Activated CD4-positive, alpha-beta memory T cell treated with anti-CD3 and anti-CD28 coated beads, Interleukin-2, amount 10 ng/mL, durations not matched to agents 7 days and 5 days (primary cell): ENCODE measurements around the gene PRR23E. TPM values are rescaled to one million over a fixed set of nuclear protein-coding genes. Genes with fewer than 3 reads are reported as not detected.

Source experiments
- CTCF ChIA-PET: fragments of 350-600 bp; sonication (Branson Sonifier 250); formaldehyde crosslinking; loops from one replicate; lab custom pipeline; 2021; ENCODE audit warnings: antibody characterized with exemption, inconsistent platforms; lab: Charles Lee
- POLR2A ChIA-PET: fragments of 350-600 bp; sonication (Branson Sonifier 250); formaldehyde crosslinking; loops from one replicate; lab custom pipeline; 2021; ENCODE audit warnings: antibody characterized with exemption; lab: Charles Lee
- DNase-seq: peaks from one replicate; pipeline ENCODE4 v3.0.0-alpha.2; 2020
- H3K27ac Mint-ChIP-seq: one replicate; pipeline ENCODE4 v1.8.0; 2021; ENCODE audit warnings: mild to moderate bottlenecking, mixed read lengths
- H3K27me3 Mint-ChIP-seq: one replicate; pipeline ENCODE4 v1.8.0; 2021; ENCODE audit warnings: mixed read lengths
- H3K36me3 Mint-ChIP-seq: one replicate; pipeline ENCODE4 v1.8.0; 2021; ENCODE audit warnings: low read depth, mixed read lengths
- H3K4me1 Mint-ChIP-seq: one replicate; pipeline ENCODE4 v1.8.0; 2021; ENCODE audit warnings: mixed read lengths
- H3K4me3 Mint-ChIP-seq: one replicate; pipeline ENCODE4 v1.8.0; 2021; ENCODE audit warnings: mild to moderate bottlenecking, mixed read lengths
- H3K9me3 Mint-ChIP-seq: one replicate; pipeline ENCODE4 v1.8.0; 2021; ENCODE audit warnings: mixed read lengths
- total RNA-seq, 2 experiments: library from RNA; stranded (reverse); gene quantifications; one replicate each; pipeline ENCODE4 v1.2.3, GENCODE V29; 2021

The PRR23E gene
- total RNA-seq, 2 experiments from 2014 or later: not detected

GRCh38 chr3:127157171-127157828 is 35.6 kb upstream of the PRR23E start:
- Mint-ChIP-seq H3K4me1 (no peaks in the 10 kb centered on the region), H3K27ac (no peak overlapping the region), H3K9me3 (no peaks in the 10 kb centered on the region), H3K4me3 (no peak overlapping the region), H3K27me3 (no peaks in the 10 kb centered on the region), H3K36me3 (no peaks in the 10 kb centered on the region)
- DNase-seq: no peak
- ChIA-PET CTCF (no interaction called here), POLR2A (no interaction called here)

GRCh38 chr3:127158614-127159229 is 34.2 kb upstream of the PRR23E start:
- no peak for DNase-seq
- Mint-ChIP-seq H3K4me1 (no peaks in the 10 kb centered on the region), H3K4me3 (no peak overlapping the region), H3K27ac (no peak overlapping the region), H3K27me3 (no peaks in the 10 kb centered on the region), H3K9me3 (no peaks in the 10 kb centered on the region), H3K36me3 (no peaks in the 10 kb centered on the region)
- CTCF ChIA-PET: no interaction called here
- POLR2A ChIA-PET: no interaction called here

DNA sequence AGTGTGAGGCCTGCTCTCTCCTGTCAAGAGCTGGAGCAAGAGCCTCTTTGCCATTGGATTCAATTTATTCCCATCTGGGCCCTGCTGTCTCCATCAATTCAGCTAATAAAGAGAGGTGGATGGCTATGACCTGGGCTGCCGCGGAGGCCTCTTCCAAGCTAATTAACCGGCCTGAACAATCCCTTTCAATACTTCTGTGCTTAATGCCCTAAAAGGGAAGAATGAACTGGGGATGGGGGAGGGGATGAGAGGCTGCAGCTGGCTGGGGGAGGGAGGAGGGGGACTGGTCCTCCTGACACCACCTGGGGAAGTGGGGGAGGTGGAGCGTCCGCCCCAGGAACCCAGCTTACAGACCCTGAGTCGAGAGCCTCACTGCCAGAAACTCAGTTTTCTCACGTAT is 33.4 kb upstream of the PRR23E start:
- Mint-ChIP-seq H3K27ac (no peak overlapping the region), H3K9me3 (no peaks in the 10 kb centered on the region), H3K27me3 (no peaks in the 10 kb centered on the region)

DNA sequence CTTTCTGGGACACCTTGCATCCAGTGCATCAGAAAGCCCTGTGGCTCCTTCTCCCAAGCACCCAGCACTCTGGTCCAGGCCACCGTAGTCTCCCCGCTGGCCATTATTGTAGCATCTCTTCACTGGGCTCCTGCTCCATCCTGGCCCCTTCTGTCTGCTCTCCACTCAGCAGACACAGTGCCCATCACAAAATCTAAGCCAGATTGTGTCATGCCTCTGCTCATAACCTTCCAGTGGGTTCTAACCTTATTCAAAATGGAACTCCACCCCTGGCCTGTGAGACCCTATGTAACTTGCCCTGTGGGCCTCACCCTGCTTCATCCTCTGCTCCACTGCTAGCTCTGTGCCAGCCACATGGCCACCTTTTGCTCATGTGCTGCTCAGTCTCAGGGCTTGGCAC is 31.7 kb upstream of the PRR23E start:
- H3K27me3 Mint-ChIP-seq: no peaks in the 10 kb centered on the region
- H3K9me3 Mint-ChIP-seq: no peaks in the 10 kb centered on the region

More for the DNA sequence above, 33.4 kb upstream of the PRR23E start:
- Mint-ChIP-seq H3K4me3 (no peak overlapping the region), H3K36me3 (no peaks in the 10 kb centered on the region), H3K4me1 (no peaks in the 10 kb centered on the region)
- ChIA-PET POLR2A (no interaction called here), CTCF (no interaction called here)
- DNase-seq: no peak

GRCh38 chr3:127161973-127162579 is 30.9 kb upstream of the PRR23E start:
- no peaks in the 10 kb centered on the region for H3K27me3 Mint-ChIP-seq
- no peak overlapping the region for H3K4me3 Mint-ChIP-seq
- no peaks in the 10 kb centered on the region for H3K4me1 Mint-ChIP-seq
- no peak overlapping the region for H3K27ac Mint-ChIP-seq
- ChIA-PET POLR2A (no interaction called here), CTCF (no interaction called here)
- no peaks in the 10 kb centered on the region for H3K36me3 Mint-ChIP-seq
- H3K9me3 Mint-ChIP-seq: no peaks in the 10 kb centered on the region
- no peak for DNase-seq

More for the DNA sequence above, 31.7 kb upstream of the PRR23E start:
- POLR2A ChIA-PET: no interaction called here
- no peak for DNase-seq
- CTCF ChIA-PET: no interaction called here
- Mint-ChIP-seq H3K27ac (no peak overlapping the region), H3K4me1 (no peaks in the 10 kb centered on the region), H3K36me3 (no peaks in the 10 kb centered on the region), H3K4me3 (no peak overlapping the region)

- no peak for DNase-seq
- no peaks in the 10 kb centered on the region for H3K27me3 Mint-ChIP-seq
- no peaks in the 10 kb centered on the region for H3K36me3 Mint-ChIP-seq
- no peak overlapping the region for H3K4me3 Mint-ChIP-seq
- no peak overlapping the region for H3K27ac Mint-ChIP-seq
- H3K9me3 Mint-ChIP-seq: no peaks in the 10 kb centered on the region
- CTCF ChIA-PET: no interaction called here
- POLR2A ChIA-PET: no interaction called here
- H3K4me1 Mint-ChIP-seq: no peaks in the 10 kb centered on the region
Observed at GRCh38 chr3:127162947-127163645, 29.8 kb upstream of the PRR23E start.

DNA sequence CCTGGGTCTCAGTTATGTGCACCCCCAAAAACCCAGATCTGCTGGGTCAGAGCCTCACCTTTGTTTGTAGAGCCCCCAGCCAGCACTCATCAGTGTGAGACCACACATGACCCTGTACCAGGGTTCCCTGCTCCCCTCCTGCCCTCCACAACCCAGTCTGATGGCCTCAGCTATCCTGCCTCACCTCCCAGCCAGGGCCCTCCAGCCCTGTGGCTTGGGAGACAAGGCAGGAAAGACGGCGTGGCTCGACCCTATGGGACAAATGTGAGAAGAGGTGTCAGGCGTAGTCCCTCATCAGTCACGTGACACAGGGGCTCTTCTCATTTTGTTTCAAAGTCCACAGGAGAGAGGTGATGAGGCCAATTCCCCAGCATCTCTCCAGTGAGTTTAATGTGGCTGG is 28.3 kb upstream of the PRR23E start:
- Mint-ChIP-seq H3K9me3 (no peaks in the 10 kb centered on the region), H3K4me3 (no peak overlapping the region), H3K4me1 (no peaks in the 10 kb centered on the region), H3K27me3 (no peaks in the 10 kb centered on the region), H3K36me3 (no peaks in the 10 kb centered on the region), H3K27ac (no peak overlapping the region)
- no peak for DNase-seq
- ChIA-PET POLR2A (no interaction called here), CTCF (no interaction called here)

GRCh38 chr3:127165036-127165435 is 27.9 kb upstream of the PRR23E start:
- POLR2A ChIA-PET: no interaction called here
- no peaks in the 10 kb centered on the region for H3K27me3 Mint-ChIP-seq
- no peaks in the 10 kb centered on the region for H3K4me1 Mint-ChIP-seq
- H3K9me3 Mint-ChIP-seq: no peaks in the 10 kb centered on the region
- DNase-seq: no peak
- H3K36me3 Mint-ChIP-seq: no peaks in the 10 kb centered on the region
- no peak overlapping the region for H3K27ac Mint-ChIP-seq
- CTCF ChIA-PET: no interaction called here
- H3K4me3 Mint-ChIP-seq: no peak overlapping the region

DNA sequence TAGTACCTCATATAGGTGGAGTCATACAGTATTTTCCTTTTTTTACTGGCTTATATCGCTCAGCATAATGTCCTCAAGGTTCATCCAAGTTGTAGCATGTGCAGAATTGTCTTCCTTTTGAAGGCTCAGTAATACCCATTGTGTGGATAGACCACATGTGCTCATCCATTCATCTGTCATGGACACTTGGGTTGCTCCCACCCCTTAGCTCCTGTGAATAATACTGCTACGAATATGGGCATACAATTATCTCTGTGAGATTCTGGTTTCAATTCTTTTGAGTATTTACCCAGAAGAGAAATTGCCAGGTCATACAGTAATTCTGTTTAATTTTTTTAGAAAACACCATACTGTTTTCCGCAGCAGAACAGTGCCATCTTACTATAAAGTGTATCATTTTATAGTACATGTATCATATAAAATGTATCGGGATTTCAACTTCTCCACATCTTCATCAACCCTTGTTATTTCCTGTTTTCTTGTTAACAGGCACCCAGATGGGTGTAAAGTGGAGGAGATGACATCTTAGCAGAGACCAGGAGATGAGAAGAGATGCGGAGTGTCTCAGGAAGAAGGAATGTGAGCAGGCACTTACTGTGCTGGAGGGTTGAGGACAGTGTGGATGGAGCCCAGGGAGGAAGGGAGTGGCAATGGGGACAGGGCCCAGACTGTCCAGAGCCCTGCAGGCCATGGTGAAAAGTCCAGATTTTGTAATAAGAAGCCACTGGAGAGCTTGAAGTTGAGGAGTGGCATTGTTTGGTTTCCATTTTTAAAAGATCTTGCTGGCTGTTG is 27.0 kb upstream of the PRR23E start:
- Mint-ChIP-seq H3K27ac (no peak overlapping the region), H3K9me3 (no peaks in the 10 kb centered on the region), H3K27me3 (no peaks in the 10 kb centered on the region), H3K4me3 (no peak overlapping the region), H3K36me3 (no peaks in the 10 kb centered on the region), H3K4me1 (no peaks in the 10 kb centered on the region)
- ChIA-PET POLR2A (no interaction called here), CTCF (no interaction called here)
- no peak for DNase-seq

DNA sequence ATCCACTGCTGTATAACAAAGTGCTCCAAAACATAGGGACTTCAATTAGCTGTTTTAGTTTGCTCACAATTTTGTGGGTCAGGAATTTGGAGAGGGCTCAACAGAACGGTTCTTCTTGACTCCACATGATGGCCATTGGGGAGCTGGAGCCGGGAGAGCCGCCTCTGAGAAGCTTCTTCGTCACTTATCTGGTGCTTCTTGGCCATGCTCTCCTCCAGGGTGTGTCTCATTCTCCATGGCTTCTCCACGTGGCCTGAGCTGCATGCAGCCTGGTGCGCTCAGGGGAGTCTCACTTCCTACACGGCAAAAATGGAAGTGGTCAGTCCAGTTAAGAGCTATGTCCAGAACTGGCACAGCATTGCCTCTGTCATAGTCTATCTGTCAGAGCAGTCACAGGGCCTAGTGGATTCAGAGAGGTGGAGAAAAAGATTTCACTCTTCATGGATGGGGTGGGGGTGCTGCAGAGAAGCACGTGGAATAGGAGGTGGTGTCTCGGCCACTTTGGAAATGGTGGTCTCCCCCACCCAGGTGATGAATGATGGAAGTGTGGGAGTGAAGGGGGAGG is 26.3 kb upstream of the PRR23E start:
- no peaks in the 10 kb centered on the region for H3K4me1 Mint-ChIP-seq
- no peak overlapping the region for H3K4me3 Mint-ChIP-seq
- H3K36me3 Mint-ChIP-seq: no peaks in the 10 kb centered on the region
- H3K9me3 Mint-ChIP-seq: no peaks in the 10 kb centered on the region
- H3K27ac Mint-ChIP-seq: no peak overlapping the region
- CTCF ChIA-PET: no interaction called here
- POLR2A ChIA-PET: no interaction called here
- H3K27me3 Mint-ChIP-seq: no peaks in the 10 kb centered on the region
- no peak for DNase-seq

- DNase-seq: no peak
- Mint-ChIP-seq H3K27me3 (peaks cover 2% of the 10 kb centered on the region), H3K27ac (no peak overlapping the region)
Observed at GRCh38 chr3:127167315-127168043, 25.5 kb upstream of the PRR23E start.

GRCh38 chr3:127168271-127168670 is 24.7 kb upstream of the PRR23E start:
- H3K27me3 Mint-ChIP-seq: peaks cover 3% of the 10 kb centered on the region
- CTCF ChIA-PET: no interaction called here
- H3K4me3 Mint-ChIP-seq: no peak overlapping the region
- no peaks in the 10 kb centered on the region for H3K36me3 Mint-ChIP-seq
- POLR2A ChIA-PET: no interaction called here
- no peak overlapping the region for H3K27ac Mint-ChIP-seq
- H3K9me3 Mint-ChIP-seq: no peaks in the 10 kb centered on the region
- H3K4me1 Mint-ChIP-seq: peaks cover 2% of the 10 kb centered on the region
- no peak for DNase-seq

More at GRCh38 chr3:127167315-127168043, 25.5 kb upstream of the PRR23E start:
- Mint-ChIP-seq H3K36me3 (no peaks in the 10 kb centered on the region), H3K9me3 (no peaks in the 10 kb centered on the region), H3K4me3 (no peak overlapping the region), H3K4me1 (peaks cover 1% of the 10 kb centered on the region)
- POLR2A ChIA-PET: no interaction called here
- CTCF ChIA-PET: no interaction called here
